ENCODE data around the gene DNAH17.
A peak's percentile ranks its signal among the peaks of the same experiment; 100 is the strongest.

DNAH17 gene, protein sequence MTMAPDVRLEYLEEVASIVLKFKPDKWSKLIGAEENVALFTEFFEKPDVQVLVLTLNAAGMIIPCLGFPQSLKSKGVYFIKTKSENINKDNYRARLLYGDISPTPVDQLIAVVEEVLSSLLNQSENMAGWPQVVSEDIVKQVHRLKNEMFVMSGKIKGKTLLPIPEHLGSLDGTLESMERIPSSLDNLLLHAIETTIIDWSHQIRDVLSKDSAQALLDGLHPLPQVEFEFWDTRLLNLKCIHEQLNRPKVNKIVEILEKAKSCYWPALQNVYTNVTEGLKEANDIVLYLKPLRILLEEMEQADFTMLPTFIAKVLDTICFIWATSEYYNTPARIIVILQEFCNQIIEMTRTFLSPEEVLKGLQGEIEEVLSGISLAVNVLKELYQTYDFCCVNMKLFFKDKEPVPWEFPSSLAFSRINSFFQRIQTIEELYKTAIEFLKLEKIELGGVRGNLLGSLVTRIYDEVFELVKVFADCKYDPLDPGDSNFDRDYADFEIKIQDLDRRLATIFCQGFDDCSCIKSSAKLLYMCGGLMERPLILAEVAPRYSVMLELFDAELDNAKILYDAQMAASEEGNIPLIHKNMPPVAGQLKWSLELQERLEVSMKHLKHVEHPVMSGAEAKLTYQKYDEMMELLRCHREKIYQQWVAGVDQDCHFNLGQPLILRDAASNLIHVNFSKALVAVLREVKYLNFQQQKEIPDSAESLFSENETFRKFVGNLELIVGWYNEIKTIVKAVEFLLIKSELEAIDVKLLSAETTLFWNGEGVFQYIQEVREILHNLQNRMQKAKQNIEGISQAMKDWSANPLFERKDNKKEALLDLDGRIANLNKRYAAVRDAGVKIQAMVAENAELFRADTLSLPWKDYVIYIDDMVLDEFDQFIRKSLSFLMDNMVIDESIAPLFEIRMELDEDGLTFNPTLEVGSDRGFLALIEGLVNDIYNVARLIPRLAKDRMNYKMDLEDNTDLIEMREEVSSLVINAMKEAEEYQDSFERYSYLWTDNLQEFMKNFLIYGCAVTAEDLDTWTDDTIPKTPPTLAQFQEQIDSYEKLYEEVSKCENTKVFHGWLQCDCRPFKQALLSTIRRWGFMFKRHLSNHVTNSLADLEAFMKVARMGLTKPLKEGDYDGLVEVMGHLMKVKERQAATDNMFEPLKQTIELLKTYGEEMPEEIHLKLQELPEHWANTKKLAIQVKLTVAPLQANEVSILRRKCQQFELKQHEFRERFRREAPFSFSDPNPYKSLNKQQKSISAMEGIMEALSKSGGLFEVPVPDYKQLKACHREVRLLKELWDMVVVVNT (N-terminal part only)

DNA sequence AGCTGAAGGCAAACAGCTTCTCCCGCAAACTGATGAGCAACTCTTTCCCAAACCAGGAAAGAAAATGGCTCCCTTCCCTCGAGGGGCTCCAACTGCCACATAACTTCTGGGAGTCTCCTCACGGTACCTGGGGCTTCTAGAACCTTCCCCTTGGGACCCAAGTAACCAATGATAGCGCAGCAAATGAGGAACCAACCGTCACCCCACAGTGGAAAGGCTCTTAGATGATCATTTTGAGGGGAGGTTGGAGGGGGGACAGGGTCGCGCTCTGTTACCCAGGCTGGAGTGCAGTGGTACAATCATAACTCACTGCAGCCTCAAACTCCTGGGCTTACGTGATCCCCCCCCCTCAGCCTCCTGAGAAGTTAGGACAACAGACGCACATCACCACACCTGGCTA, at the start of gene DNAH17:
DNAH17 (minus strand) TSS at position 101 of the 400 bp plus-strand sequence. CDS start 2,339 bp downstream, outside the sequence.
- no peak for DNase-seq

DNA sequence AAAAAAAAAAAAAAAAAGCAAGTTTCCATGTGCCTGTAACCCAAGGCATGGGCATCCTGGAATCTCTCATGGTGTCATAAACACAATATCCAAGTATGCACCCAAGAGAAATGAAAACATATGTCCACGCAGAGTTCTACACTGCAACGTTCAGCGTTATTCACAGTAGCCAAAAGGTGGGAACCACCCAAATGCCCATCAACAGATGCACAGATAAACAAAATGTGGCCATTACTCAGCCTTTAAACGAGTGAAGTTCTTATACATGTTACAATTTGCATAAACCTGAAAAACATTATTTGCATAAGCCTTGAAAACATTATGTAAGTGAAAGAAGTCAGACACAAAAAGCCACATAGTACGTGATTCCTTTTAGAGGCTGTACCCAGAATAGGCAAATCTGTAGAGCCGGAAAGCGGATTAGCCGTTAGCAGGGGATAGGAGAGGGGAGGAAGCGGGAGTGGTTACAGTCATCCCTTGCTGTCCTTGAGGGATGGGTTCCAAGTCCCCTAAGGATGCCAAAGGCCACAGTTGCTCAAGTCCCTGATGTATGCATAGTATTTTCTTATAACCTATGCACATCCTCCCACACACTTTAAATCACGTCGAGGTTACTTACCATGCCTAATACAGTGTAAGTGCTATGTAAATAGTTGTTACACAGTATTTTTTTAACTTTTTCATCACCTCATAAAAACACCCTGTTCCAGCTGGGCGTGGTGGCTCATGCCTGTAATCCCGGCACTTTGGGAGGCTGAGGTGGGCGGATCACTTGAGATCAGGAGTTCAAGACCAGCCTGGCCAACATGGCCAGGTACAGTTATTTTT, 47.3 kb upstream of the DNAH17 start:
- no peak for DNase-seq

DNA sequence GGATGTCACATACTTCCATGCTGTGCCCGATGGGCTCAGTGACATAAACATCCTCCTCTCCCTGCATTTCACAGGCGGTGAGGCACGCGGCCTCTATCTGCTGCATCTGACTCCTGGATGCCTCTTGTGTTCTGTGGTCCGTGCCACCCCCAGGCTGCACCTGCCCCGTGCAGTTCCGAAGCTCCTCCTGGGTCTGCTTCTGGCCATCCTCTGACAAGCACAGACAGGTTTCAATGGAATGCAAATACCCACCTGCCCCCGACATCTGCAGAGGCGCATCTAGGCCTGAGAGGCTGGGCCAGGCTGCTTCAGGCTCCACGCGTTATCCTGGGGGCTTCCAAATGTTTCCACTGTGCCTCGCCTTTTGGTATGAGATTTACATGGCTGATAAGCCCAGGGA, 46.3 kb upstream of the DNAH17 start:
- DNase-seq, result no peak

DNA sequence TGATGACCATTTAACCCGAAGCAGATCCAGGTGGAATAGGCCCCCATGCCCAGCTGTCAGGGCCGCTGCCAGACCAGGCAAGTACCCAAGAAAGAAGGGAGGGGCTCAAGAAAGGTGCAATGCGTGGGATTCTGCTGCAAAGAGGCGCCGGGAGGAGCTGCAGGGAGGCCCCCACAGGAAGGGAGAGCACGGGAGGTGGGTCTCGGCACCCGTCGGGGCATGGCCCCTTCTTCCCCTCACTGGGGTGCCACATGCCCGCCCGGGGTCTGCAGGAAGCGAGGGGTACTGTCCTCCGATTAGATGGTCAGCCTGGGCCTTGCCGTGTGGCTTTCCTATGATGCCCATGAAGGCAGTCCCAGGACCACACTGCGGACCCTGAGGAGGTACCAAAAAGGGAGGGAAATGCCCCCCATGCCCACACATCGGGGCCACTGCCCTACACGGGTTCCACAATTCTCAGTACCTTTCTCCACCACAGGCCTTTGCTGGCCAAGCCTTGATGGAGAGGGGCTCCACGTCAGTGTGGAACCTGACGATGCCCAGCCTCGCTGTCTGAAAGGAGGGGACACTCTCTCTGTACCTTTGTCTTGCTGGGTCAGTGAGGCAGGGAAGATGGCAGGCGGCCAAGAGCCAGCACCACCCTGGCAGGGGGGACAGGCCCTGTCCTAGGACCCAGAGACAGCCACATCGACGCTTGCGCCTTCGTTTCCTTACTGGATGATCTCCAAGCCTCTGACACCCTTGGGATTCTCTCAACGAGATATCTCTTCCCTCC, 45.5 kb upstream of the DNAH17 start:
- DNase-seq, result no peak

DNA sequence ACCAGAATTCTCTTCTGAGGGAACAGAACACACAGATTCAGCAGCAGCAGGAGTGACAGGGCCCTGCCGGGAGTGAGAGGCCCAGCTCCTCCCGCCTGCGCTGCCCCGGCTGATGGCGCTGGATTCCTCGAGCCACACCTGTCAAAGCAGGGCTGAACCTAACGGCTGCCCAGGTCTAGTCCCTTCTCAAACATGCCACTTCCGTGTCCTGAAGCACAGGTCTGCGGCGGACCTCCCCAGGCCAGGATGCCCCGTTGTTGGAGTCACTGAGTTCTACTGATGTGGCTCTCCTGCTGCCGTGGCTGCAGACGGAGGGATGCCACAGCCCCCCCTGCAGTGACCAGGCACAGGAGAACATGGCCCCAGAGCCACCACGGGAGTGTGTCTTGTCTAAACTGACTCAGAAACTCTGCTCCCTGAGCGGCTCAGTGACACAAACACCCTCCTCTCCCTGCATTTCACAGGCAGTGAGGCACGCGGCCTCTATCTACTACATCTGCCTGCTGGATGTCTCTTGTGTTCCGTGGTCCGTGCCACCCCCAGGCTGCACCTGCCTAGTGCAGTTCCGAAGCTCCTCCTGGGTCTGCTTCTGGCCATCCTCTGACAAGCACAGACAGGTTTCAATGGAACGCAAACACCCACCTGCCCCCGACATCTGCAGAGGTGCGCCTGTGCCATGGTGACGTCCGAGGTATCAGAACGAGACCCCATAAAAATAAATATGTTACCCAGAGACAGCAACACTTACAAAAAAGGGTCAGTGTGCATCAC, 44.7 kb upstream of the DNAH17 start:
- DNase-seq, result no peak

DNA sequence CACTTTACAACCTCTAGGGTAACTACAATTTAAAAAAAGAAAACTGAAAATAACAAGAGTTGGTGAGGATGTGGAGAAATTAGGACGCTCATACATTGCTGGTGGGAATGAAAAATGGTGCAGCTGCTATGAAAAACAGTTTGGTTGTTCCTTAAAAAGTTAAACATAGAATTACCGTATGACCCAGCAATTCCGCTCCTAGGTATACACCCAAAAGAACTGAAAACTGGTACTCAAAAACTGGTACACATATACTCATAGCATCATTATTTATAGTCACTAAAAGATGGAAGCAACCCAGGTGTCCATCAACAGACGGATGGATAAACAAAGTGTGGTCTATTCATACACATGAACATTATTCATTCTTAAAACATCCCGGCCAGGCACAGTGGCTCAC, 42.9 kb upstream of the DNAH17 start:
- DNase-seq, result no peak

DNA sequence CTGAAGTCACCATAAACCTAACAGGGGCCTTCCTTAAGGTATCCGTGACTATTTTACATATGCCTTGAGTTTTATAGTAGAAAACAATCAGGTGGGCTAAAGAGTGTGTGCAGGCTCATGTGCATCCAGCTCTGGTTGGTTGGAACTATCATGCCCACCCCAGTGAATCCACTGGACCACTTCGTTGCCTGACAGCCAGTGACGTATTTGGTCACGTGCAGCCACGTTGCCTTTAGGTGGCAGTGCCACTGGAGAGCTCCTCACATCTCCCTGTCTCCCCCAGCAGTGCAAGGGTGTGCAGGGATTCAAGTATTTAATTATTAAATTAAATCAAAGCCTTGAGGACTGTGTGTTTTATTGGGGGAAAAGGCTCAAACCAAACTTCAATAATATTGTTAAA, 42.1 kb upstream of the DNAH17 start:
- no peak for DNase-seq

DNA sequence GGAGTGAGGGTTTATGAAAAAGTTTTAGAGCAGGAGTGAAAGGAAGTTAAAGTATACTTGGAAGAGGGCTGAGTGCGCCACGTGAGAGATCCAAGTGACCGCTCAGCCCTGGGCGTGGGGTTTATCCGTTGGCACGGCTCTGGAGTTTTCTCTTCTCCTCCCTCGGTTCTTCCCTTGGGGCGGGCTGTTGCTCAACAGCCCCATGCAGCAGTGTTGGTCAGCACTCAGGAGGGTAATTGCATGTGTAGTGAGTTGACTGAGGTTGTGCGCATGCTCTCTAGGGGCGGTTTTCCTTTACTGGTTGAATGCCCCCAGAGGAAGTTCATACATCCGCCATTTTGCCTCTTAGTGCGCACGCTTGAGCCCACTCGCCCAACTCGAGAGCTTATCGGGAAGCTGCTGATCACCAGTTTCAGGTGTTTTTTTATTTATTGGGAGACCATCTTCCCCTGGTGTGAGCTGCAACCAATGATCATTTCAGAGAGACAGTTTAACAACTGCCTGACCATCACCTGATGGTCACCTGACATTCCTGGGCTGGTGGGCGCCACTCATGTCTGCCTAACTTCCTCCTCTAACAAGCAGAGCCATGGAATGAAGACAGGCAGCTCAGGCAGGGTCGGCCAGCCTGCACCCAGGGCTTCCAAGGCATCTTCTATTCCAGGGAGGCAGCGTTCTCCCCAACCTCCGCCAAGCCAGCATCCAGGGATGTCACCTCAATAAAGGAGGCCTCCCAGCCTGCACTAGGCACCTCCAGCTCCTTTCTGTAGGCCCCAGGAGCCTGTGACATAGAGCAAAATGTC, 41.3 kb upstream of the DNAH17 start:
- DNase-seq, result no peak

DNA sequence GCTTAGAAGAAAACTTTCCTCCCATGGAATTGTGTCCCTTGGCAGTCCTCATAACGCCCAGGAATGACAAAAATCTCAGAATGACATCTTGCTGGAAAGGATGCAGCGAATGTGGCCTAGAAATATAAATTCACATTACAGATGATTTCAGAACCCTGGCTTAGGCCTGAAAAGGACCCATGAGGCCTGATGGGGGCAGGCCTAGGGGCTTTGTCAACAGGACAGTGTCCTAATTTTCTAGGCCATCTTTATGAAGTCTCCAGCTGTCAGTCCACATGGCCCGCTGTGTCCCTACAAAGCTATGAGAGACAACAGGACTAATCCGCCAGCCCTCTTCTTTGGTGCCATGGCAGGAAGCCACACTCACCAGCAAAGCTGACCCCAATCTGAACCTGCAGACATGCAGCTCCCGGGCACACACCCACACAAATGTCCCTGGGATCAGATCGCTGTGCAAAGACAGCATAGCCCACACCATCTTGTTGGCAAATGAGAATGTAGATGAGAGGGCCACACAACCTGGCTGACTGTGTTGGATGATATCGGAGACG, 40.4 kb upstream of the DNAH17 start:
- peak; percentile 15 for DNase-seq

DNA sequence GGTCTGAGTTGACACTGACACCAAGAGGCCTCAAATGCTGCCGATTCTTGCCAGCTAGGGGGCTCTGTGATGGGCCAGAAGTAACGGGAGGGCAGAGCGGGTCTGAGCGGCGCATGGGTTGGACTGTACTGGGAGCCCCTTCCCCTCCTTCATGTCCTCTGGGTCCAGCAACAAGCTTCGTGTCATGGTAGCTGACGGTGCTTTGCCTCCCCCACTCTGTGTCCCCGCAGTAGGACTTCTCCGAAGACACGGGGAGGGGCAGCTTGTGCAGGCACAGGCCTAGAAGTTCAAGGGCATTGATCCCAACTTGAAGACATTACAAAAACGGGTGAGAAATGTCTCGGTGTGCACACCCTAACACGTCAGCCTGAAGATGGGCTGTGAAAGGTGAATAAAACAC, 39.8 kb upstream of the DNAH17 start:
- no peak for DNase-seq

DNA sequence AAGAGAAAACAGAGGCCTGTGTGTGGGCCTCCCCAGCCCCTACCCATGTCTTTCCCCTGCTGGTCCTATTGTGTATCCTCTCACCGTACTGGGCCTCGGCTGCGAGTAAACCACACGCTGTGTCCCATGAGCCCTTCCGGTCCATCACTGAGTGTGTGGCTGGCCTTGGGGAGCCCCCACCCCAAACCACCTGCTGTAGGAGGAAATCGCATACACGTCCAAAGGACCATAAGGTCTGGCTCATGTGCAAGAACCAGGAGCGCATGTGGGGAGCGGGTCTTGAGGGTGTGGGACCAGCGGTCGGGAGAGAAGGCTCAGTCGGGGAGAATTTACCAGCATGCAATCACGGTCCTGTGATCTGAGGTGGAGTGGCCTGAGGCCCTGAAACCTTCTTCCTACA, 38.4 kb upstream of the DNAH17 start:
- DNase-seq, result no peak

DNA sequence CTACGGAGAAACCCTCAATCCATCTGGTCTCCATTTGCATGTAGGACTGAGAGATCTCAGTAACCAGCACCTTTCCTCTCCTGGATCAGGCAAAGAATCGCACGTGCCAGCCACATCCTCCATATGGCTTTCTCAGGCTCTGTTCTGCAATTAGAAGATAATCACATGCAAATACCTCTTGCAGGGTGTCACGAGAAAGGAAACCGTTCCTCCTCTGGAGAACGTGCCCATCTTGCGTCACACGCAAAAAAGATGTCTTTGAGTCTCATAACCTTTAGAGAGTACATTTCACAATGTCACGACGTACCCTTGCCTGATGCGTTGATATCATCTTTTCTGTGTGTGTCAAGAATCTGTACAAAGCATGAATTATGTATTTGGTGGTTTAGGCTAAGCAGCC, 36.2 kb upstream of the DNAH17 start:
- DNase-seq, result no peak

DNA sequence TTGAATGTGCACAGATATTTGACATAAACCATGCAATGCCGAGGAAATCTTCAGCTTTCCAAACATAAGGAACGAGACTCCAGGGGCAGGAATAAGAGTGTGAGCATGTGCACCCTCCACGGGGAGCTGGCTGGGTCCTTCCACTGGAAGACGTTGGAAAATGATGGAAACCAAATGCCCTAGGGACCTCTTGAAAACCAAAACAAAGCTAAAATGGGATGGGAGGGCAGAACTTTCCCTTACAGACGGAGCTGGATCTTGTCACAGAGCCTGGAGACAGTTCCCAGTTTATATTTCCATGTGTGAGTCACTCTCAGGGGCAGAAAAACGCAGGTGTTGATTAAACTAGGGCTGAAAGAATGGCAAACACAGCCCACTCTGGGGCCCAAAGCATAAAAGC, 34.4 kb upstream of the DNAH17 start:
- DNase-seq, result no peak

DNA sequence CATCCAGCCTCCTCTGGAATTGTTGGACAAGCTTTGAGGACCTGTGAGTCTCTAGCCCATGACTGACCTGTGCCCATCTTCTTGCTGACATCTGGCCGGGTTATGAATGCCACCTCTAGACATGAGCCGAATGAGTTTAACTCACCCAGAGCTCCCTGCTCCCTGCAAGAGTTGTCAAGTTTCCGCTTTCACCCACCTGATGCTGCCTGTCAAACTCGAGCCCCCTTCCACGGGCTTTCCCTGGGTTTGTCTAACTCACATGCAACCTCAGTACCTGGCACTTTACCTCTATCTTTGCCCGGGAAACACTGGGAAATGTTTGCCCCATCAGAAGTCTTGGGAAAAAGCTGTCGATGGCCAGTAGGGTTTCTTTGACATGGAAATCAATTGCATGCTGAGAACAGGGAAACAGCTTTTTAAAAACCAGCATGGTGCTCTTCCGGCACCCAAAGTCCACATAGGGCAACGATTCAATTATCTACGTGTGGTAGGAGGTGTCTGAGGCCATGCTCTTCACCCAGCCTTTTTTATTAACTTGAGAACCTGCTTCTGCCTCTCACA, 33.8 kb upstream of the DNAH17 start:
- no peak for DNase-seq

DNA sequence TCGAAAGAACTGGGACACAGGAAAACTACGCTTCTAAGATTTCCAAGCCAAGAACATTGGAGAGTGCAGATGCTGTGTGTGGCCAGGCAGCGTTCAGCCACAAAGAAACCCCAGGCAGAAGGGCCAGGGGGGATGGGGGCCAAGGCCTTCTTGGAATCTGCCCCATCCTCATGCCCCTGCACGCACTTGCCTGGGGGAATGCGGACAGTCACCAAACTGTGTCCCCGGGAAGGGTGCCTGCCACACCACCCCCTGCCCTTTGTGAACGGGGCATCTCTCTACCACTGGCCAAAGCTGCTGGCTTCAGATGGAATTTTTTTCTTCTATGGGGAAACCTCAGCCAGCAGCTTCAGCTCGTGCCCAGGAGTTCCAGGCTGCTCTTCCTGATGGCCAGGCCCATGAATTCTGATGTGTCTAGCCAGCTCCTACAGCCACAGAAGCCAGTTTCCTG, 32.0 kb upstream of the DNAH17 start:
- no peak for DNase-seq

DNA sequence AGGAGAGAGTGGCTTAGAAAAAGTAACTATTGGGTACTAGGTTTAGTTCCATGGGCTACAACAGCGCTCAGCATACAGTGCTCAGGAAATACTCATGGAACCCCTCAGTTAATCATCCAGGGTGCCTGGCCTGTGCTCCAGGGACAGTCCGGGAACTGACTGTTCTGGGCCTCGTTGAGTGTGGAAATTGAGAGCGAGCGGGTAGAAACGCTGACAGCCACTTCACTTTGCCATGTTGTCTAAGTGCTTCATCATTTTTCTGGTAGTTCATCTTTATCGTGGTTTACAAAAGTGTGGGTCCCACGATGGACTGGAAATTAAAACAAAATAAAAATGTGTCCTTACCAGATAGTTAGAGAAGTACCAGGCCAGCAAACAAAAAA, 31.6 kb upstream of the DNAH17 start:
- no peak for DNase-seq

DNA sequence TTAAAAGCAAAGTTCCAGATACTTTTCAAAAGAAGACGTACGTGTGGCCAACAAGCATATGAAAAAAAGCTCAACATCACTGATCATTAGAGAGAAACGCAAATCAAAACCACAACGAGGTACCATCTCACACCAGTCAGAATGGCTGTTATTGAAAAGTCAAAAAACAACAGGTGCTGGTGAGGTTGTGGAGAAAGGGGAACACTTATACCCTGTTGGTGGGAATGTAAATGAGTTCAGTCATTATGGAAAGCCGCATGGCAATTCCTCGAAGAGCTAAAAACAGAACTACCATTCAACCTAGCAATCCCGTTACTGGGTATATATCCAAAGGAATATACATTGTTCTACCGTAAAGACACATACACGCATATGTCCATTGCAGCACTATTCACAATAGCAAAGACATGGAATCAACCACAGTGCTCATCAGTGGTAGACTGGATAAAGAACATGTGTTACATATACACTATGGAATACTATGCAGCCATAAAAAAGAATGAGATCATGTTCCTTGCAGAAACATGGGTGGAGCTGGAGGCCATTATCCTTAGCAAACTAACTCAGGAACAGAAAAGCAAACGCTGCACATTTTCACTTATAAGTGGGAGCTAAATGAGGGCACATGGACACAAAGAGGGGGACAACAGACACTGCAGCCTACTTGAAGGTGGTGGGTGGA, 31.1 kb upstream of the DNAH17 start:
- DNase-seq, result no peak

DNA sequence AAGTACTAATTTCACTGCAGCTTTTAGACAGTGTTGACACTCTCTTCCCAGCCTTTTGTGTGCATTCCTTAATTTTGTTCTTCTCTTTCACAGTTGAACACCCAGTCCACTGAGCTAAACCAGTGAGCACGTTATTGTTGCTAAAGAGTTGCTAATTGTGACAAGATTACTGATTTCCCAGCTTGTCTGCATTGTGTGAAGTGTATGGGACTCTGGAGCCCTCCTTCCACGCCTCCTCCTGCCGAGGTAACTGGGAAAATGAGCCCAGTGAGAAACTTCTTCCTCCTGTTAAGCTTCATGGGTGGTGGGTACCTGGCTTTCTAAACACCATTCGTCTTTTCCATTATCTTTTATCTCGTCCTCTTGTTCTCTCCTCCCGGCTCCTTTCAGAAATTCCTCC, 29.8 kb upstream of the DNAH17 start:
- no peak for DNase-seq

Measured in RPMI8226 (cell line).